ENCODE data around the gene HOXB6. TPM values are rescaled to one million over a fixed set of nuclear protein-coding genes. Genes with fewer than 3 reads are reported as not detected.

HOXB6 gene
- total RNA-seq, 1 experiment from 2014 or later = 19.8 TPM

Small RNA genes lying within 50 kb of the gene (microRNA-seq; reads per million reads assigned to microRNA genes)
- 3.5 reads per million, percentile 9 among the genes with 10 or more reads in this experiment for gene MIR196A1

Other genes starting within 250 kb of the HOXB6 start
- not detected in 2 replicates for gene SKAP1, start 174.8 kb downstream of the HOXB6 start, total RNA-seq (2021)
- gene HOXB1, start 74.0 kb downstream of the HOXB6 start, total RNA-seq (2021) = not detected in 2 replicates
- 34.5 and 37.8 TPM in 2 replicates for gene HOXB2, start 59.9 kb downstream of the HOXB6 start, total RNA-seq (2021)
- gene HOXB4, start 26.6 kb downstream of the HOXB6 start, total RNA-seq (2021) = 9.7 and 11.9 TPM in 2 replicates
- 40.7 and 46.1 TPM in 2 replicates for gene HOXB3, start 14.7 kb downstream of the HOXB6 start, total RNA-seq (2021)
- gene HOXB5, start 11.2 kb downstream of the HOXB6 start, total RNA-seq (2021) = 5.9 and 6.4 TPM in 2 replicates
- 32.2 and 37.9 TPM in 2 replicates for gene HOXB7, start 6.0 kb upstream of the HOXB6 start, total RNA-seq (2021)
- 13.1 and 16.3 TPM in 2 replicates for gene HOXB8, start 10.3 kb upstream of the HOXB6 start, total RNA-seq (2021)
- 8.2 and 14.6 TPM in 2 replicates for gene HOXB9, start 21.4 kb upstream of the HOXB6 start, total RNA-seq (2021)
- gene PRAC1, start 117.5 kb upstream of the HOXB6 start, total RNA-seq (2021) = 78.3 and 129 TPM in 2 replicates
- gene PRAC2, start 118.2 kb upstream of the HOXB6 start, total RNA-seq (2021) = 25.5 and 47.8 TPM in 2 replicates
- 11.7 and 15.8 TPM in 2 replicates for gene HOXB13, start 123.8 kb upstream of the HOXB6 start, total RNA-seq (2021)
- gene TTLL6, start 212.2 kb upstream of the HOXB6 start, total RNA-seq (2021) = 2.1 and 2.3 TPM in 2 replicates
- gene CALCOCO2, start 226.0 kb upstream of the HOXB6 start, total RNA-seq (2021) = 88.4 and 118 TPM in 2 replicates